Measurements from ENCODE around the gene IFI27.
"Not testable (repeated sequence)": the region's sequence is repeated elsewhere in the genome, so short reads cannot be mapped to it uniquely, and the experiment has no call there.

The IFI27 gene

DNA sequence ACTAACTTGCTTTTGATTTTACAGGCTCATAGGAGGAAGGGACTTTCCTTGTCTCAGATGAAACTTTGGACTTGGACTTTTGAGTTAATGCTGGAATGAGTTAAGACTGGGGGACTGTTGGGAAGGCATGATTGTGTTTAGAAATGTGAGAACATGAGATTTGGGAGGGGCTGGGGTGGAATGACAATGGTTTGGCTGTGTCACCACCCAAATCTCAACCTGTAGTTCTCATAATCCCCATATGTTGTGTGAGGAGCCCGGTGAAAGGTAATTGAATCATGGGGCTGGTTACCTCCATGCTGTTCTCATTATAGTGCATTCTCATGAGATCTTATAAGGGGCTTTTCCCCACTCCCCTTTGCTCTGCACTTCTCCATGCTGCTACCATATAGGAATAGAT, 45.6 kb downstream of the IFI27 start:
- DNase-seq (ENCODE audit: low spot score): not testable (repeated sequence)

- no peak for DNase-seq (ENCODE audit: low spot score)
Observed at GRCh38 chr14:94157197-94157596, 46.7 kb downstream of the IFI27 start.

- DNase-seq (ENCODE audit: low spot score): no peak
Observed at GRCh38 chr14:94158239-94158883, 47.8 kb downstream of the IFI27 start.

- no peak for DNase-seq (ENCODE audit: low spot score)
Observed at GRCh38 chr14:94161058-94161457, 50.5 kb downstream of the IFI27 start.

- no peak for DNase-seq (ENCODE audit: low spot score)
Observed at GRCh38 chr14:94161981-94162380, 51.4 kb downstream of the IFI27 start.

GRCh38 chr14:94162466-94162865, 51.9 kb downstream of the IFI27 start:
- no peak for DNase-seq (ENCODE audit: low spot score)

DNA sequence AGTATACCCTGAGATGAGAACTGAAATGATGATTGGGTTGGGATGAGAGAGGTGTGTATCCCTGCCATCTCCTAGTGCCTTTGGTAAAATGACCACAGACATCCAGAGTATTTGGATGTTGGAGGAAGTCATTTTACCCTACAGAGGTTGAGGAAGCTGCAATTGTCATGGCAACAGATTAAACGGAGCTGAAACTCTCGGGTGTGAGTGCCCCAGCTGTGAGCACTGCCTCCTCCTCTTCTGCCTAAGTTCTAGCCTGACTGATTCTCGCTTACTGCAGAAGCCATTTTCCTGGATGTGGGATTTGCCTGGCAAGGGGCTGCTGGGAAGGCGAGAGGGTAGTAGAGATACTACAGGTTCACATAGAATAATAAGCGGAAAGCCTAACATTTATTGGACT, 53.3 kb downstream of the IFI27 start:
- DNase-seq (ENCODE audit: low spot score): no peak

DNA sequence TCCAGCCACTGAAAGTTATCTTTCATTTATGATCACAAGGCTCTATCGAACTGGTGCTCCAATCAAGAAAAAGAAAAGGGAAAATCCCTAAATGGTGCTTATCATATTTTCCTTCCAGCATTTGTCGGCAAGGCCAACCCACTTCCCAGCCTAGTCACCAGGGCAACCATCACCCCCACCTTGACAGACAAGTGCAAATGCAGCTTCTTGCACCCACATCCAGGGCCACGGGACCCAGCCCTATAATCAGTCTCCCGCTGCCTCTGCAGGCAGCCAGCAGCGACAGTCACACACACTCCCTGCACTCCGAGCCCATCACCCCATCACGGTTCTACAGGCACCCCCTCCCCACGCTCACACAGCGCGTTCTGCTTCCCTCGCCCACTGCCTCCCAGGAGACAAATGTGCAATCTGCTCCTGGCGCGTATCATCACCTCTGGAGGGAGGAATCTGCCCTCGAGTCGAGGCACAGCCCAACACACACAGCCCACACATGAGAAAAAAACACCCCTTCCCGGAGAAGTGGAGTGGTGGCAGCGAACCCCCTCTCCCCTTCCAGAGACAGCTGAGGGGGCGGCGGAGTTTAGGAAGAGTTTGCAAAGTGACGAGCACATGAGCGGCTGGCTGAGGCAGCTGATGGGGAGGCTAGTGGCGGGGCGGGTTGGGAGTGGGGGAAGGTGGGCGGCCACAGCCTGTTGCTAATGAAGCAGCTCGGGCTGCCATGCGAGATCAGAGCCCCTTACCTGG, 54.3 kb downstream of the IFI27 start:
- DNase-seq (ENCODE audit: low spot score): no peak

- DNase-seq (ENCODE audit: low spot score): no peak
Observed at GRCh38 chr14:94165744-94166143, 55.2 kb downstream of the IFI27 start.

Data from SW480 (cell line).